ENCODE data around the gene MRPS25. TPM values are rescaled to one million over a fixed set of nuclear protein-coding genes. Genes with fewer than 3 reads are reported as not detected.

The MRPS25 gene
- total RNA-seq, 1 donor from 2014 or later = 60.2 TPM

- no peak for TF ChIP-seq CTCF (IDR thresholded peaks at IDR 0.05)
- intact Hi-C loops (cut with DNase I) = no loop called here
- DNase-seq (no peak), ATAC-seq (no peak)
- no peak overlapping the region for H3K27ac ChIP-seq
- no peak overlapping the region for H3K4me3 ChIP-seq
- H3K36me3 ChIP-seq = peaks cover 98% of the 10 kb centered on the region
- no peaks in the 10 kb centered on the region for H3K9me3 ChIP-seq
- H3K4me1 ChIP-seq = no peaks in the 10 kb centered on the region
- no peaks in the 10 kb centered on the region for H3K27me3 ChIP-seq
Measured at GRCh38 chr3:15043408-15044171, 21.5 kb downstream of the MRPS25 start.

- intact Hi-C loops (cut with DNase I) = no loop called here
- no peak for TF ChIP-seq CTCF (IDR thresholded peaks at IDR 0.05)
- ATAC-seq = no peak
- Histone ChIP-seq H3K36me3 (peaks cover 98% of the 10 kb centered on the region), H3K27me3 (no peaks in the 10 kb centered on the region), H3K27ac (no peak overlapping the region), H3K4me3 (no peak overlapping the region), H3K4me1 (no peaks in the 10 kb centered on the region), H3K9me3 (no peaks in the 10 kb centered on the region)
- no peak for DNase-seq
Measured at GRCh38 chr3:15042936-15043335, 22.2 kb downstream of the MRPS25 start.

- H3K9me3 ChIP-seq = no peaks in the 10 kb centered on the region
- H3K4me1 ChIP-seq = no peaks in the 10 kb centered on the region
- no peak for DNase-seq
Measured at GRCh38 chr3:15041950-15042349, 23.2 kb downstream of the MRPS25 start.

GRCh38 chr3:15040844-15041243, 24.3 kb downstream of the MRPS25 start:
- Histone ChIP-seq H3K36me3 (peaks cover 97% of the 10 kb centered on the region), H3K4me1 (no peaks in the 10 kb centered on the region), H3K9me3 (no peaks in the 10 kb centered on the region), H3K4me3 (no peak overlapping the region), H3K27ac (no peak overlapping the region), H3K27me3 (no peaks in the 10 kb centered on the region)
- intact Hi-C loops (cut with DNase I) = no loop called here
- ATAC-seq = no peak
- TF ChIP-seq CTCF (IDR thresholded peaks at IDR 0.05) = no peak
- DNase-seq = no peak

More at GRCh38 chr3:15041950-15042349, 23.2 kb downstream of the MRPS25 start:
- Histone ChIP-seq H3K36me3 (peaks cover 97% of the 10 kb centered on the region), H3K4me3 (no peak overlapping the region), H3K27ac (no peak overlapping the region), H3K27me3 (no peaks in the 10 kb centered on the region)
- no peak for TF ChIP-seq CTCF (IDR thresholded peaks at IDR 0.05)
- intact Hi-C loops (cut with DNase I) = no loop called here
- ATAC-seq = peak; percentile 77

- DNase-seq (no peak), ATAC-seq (no peak)
- Histone ChIP-seq H3K27ac (no peak overlapping the region), H3K4me3 (no peak overlapping the region), H3K27me3 (no peaks in the 10 kb centered on the region), H3K36me3 (peaks cover 97% of the 10 kb centered on the region), H3K9me3 (no peaks in the 10 kb centered on the region), H3K4me1 (no peaks in the 10 kb centered on the region)
- intact Hi-C loops (cut with DNase I) = no loop called here
- TF ChIP-seq CTCF (IDR thresholded peaks at IDR 0.05) = no peak
Measured at GRCh38 chr3:15038306-15038705, 26.8 kb downstream of the MRPS25 start.
